ENCODE results near the gene AADAT. TPM values are rescaled to one million over a fixed set of nuclear protein-coding genes. Genes with fewer than 3 reads are reported as not detected.

Gene AADAT
- total and polyA plus RNA-seq, 9 of the 15 experiments (the other 6 are each of a cell fraction or from before 2014, with no cell fraction given): 0.06 to 0.07 TPM; not detected in 7

DNA sequence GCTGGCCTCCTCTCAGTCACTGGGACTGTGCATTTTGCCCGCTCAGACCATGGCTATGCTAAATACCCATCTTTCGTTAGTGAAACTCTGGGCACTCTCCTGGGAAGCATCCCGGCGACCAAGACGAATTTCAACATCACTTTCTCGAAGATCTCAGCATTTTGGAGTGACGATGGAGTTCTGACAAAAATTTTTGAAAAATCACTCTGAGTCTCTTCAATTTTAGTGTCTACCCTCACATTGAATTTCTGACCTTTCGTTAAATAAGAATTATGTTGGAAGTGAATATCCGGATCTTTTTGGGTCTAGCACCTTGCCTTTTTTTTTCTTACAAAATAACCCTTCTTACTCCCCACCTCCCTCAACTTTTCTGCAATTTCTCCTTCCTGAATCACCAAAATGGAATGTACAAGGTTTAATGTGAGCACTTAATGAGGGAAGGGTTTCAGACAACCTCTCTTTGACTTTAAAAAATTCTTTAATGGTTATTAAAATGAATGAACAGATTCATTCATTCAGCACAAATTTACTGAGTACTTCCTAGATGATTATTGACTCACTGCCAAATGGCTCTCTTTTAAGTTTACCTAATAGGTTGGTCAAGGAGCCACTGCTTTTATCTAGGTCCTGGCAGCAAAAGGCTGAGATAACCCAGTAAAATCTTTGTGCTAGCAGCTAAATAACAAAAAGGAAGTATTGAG, 746 bp upstream of the AADAT start:
- CTCF ChIA-PET (ENCODE audit: low intra/inter-chr PET ratio): interaction anchor here (0.5 to 0.7 kb wide), 2 partner anchors 187 to 280 kb away, joined by 3 read pairs; no protein-coding TSS in a partner anchor
- WGBS (ENCODE audit: insufficient coverage, low coverage, missing lambda C conversion rate): 3% methylated on average over 9 of the region's 9 CpGs
- FAIRE-seq: no peak
- in situ Hi-C loops (cut with MboI) (no loop called here), intact Hi-C loops (cut with micrococcal nuclease) (no loop called here)
- no TSS peak for BruUV-seq (replicated peaks)
- no peak for ATAC-seq
- H3K9me3 ChIP-seq (replicated peaks; ENCODE audit: control insufficient read depth, insufficient read depth, low read depth, low read length): no peaks in the 10 kb centered on the region
- TF ChIP-seq, protein P1, sequence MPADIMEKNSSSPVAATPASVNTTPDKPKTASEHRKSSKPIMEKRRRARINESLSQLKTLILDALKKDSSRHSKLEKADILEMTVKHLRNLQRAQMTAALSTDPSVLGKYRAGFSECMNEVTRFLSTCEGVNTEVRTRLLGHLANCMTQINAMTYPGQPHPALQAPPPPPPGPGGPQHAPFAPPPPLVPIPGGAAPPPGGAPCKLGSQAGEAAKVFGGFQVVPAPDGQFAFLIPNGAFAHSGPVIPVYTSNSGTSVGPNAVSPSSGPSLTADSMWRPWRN (IDR thresholded peaks at IDR 0.05; ENCODE audit: low read depth): no peak
- no peak for TF ChIP-seq U2AF1 (optimal IDR thresholded peaks at IDR 0.05; ENCODE audit: low read depth, low read length)
- TF ChIP-seq, protein P2, sequence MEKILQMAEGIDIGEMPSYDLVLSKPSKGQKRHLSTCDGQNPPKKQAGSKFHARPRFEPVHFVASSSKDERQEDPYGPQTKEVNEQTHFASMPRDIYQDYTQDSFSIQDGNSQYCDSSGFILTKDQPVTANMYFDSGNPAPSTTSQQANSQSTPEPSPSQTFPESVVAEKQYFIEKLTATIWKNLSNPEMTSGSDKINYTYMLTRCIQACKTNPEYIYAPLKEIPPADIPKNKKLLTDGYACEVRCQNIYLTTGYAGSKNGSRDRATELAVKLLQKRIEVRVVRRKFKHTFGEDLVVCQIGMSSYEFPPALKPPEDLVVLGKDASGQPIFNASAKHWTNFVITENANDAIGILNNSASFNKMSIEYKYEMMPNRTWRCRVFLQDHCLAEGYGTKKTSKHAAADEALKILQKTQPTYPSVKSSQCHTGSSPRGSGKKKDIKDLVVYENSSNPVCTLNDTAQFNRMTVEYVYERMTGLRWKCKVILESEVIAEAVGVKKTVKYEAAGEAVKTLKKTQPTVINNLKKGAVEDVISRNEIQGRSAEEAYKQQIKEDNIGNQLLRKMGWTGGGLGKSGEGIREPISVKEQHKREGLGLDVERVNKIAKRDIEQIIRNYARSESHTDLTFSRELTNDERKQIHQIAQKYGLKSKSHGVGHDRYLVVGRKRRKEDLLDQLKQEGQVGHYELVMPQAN (IDR thresholded peaks at IDR 0.05; ENCODE audit: borderline replicate concordance): no peak
- TF ChIP-seq ASH1L (IDR thresholded peaks at IDR 0.05; ENCODE audit: borderline replicate concordance, low read depth, partially characterized antibody): no peak
- TF ChIP-seq FOXK1 (CRISPR knock-in tag; IDR thresholded peaks at IDR 0.05; ENCODE audit: borderline replicate concordance): no peak
- TF ChIP-seq BHLHE40 (IDR thresholded peaks at IDR 0.05; ENCODE audit: low read length): no peak
- TF ChIP-seq TAL1 (IDR thresholded peaks at IDR 0.05): no peak
- TF ChIP-seq SMAD2 (IDR thresholded peaks at IDR 0.05; ENCODE audit: low read depth, low read length): no peak
- TF ChIP-seq ZNF696 (CRISPR knock-in tag; conservative IDR thresholded peaks at IDR 0.05): no peak
- TF ChIP-seq ZNF76 (CRISPR knock-in tag; IDR thresholded peaks at IDR 0.05; ENCODE audit: borderline replicate concordance): no peak
- TF ChIP-seq ZNF77 (CRISPR knock-in tag; IDR thresholded peaks at IDR 0.05): no peak
- TF ChIP-seq GATAD2B (IDR thresholded peaks at IDR 0.05; ENCODE audit: borderline replicate concordance): no peak
- H3K27ac ChIP-seq (ENCODE audit: extremely low read depth, low read depth, low read length): no peak overlapping the region
- H2AFZ ChIP-seq (ENCODE audit: low read depth, low read length): no peak overlapping the region
- DNase-seq (ENCODE audit: extremely low read depth in 1 of 4, low spot score in 3 of 4): no peak
- H3K9ac ChIP-seq (ENCODE audit: insufficient read depth in 1 of 2, low read depth in 2 of 2, low read length in 2 of 2): no peak overlapping the region
- H4K20me1 ChIP-seq (replicated peaks; ENCODE audit: control insufficient read depth, insufficient read depth, low read length): no peaks in the 10 kb centered on the region
- POLR2A ChIA-PET: no interaction called here
- no peaks in the 10 kb centered on the region; a peak in 1 of 5 replicates for H3K27me3 ChIP-seq (ENCODE audit: control insufficient read depth in 2 of 2, insufficient read depth in 2 of 2, low read length in 2 of 2)
- no peak overlapping the region for H3K4me2 ChIP-seq (ENCODE audit: insufficient read depth, low read length)
- no peak overlapping the region for H3K4me3 ChIP-seq
- H3K4me1 ChIP-seq (replicated peaks in 1 of 2; ENCODE audit: control insufficient read depth in 2 of 2, insufficient read depth in 2 of 2, low read length in 2 of 2): peaks cover 0 to 7% of the 10 kb centered on the region in 2 experiments; a peak in 1 of 5 replicates
- no peaks in the 10 kb centered on the region for H3K9me1 ChIP-seq (ENCODE audit: control insufficient read depth, insufficient read depth, low read length)
- H3K79me2 ChIP-seq (ENCODE audit: control insufficient read depth, insufficient read depth, low read length): no peaks in the 10 kb centered on the region
- no peaks in the 10 kb centered on the region for H3K36me3 ChIP-seq (ENCODE audit: control insufficient read depth, insufficient read depth, low read length)

Data from K562 (cell line).